GM21825 (cell line): ENCODE data around the gene ETS1.
A peak's percentile ranks its signal among the peaks of the same experiment; 100 is the strongest.

Experiments
- ATAC-seq: cut with Tn5 transposase; IDR thresholded peaks from one replicate; pipeline ENCODE4 v1.9.1; 2021; ENCODE audit warnings: mild to moderate bottlenecking, moderate library complexity; ENCODE audit not compliant: unreplicated experiment

Gene ETS1

DNA sequence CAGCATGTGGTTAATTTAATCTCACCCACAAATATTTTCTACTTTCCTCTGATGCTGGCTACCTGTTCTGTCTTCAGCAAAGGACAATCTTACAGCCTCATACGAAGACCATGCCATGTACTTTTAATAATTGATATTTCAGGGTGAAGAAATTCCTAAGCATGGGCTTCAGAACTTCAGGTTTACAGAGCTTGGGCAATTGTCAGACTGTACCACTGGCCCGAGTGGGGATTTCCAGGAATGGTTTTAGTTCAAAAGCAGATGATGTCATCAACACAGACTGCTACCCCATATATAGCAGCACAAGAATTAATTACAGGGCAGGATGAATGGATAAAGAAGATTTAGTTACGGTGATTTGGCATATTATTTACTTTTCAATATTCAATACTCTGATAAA is 171.8 kb downstream of the ETS1 start:
- ATAC-seq = no peak

DNA sequence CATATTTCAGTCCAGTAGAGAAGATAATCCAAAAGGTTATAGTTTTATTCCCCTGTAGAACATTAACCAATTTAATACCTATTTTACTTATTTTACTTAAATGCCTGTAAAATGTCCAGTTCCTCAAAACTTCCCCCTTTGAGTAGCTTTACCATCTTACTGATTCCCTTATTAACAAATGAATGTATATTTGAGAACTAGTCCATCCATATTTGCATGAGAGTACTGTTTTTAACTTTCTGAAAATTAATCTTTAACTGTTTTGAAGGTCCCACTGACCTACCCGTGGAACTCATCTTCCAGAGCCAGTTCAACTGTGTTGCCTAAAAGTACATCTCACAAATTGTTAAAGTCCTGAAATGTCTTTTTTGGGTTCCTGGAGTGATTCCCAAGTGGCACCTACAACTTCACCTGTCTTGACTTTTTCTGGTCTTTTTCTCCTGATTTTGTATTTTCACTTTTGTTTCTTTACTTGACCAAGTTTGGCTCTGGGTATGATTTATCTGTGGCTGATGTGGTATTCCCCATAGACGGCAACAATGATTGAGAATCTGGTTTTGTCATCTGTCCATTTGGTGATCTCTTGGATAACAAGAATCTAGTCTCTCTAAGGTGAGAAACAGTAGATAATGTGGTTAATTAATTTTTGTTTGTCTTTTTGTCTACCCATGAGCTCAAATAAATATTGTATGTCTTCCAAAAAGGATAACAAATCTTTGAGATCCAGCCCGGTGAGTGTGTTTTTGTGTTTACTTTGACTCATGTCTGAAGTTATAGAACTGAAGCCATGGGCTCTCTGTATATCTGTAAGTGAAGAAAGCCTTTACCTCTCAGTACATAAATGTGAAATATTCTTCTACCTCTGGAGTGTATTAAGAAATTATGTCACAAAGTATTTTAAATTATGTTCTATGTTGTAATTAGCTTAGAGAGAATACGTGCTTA is 174.2 kb downstream of the ETS1 start:
- peak; percentile 82 for ATAC-seq

DNA sequence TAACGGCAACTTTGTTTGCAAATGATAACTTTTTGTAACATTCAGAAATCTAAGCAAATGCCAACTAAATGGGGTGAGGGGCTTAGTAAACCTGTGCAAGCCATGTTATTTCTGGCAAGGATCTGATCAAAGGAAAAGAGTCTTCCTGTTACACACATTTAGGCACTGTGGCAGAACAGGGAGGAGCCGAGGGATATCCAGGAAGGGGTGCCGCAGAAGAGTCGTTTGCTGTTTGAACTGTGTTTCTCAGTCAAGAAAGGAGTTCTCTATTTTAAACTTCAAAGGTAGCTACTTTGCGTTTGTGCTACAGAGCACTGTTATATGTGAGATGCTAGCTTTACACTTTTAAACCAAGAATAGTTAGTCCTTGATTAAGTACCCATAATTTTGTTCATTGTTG is 175.5 kb downstream of the ETS1 start:
- ATAC-seq = no peak

DNA sequence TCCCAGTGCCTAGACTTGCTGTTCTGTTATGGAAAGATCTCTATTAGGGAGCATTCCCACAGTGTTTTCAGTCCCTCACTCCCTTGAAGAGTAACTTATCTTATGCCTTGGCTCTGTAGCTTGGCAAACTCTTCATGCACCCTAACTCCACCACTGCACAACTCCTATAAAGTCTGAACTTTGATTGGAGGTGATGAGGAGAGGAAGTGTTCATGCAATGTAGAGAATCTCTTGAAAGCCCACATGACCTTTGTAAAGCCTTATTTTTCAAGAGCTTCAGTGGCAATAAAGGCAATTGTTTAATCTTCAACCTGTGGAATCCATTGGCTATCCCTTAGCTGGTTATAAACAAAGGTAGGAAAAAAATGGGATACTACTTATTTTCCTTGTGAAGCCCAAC is 176.2 kb downstream of the ETS1 start:
- no peak for ATAC-seq

DNA sequence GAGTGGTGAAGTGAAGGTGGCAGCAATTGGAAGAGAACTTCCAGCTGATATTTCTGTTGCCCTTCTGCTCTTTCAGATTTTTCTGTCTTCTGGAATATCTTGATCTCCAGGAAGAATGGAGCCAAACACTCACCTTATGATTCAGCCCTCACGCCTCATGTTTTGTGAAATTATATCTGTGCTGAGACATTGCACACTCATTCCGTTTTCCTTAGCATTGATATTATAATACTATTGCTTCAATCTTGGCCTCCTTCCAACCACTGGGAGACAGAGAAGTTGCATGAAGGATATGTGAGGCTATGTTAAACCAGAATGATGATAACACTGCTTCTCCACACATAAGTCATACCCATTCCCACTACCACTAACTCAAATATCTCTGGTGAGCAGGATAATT is 177.9 kb downstream of the ETS1 start:
- ATAC-seq = no peak
